Measurements from ENCODE around the gene MINAR1.

The MINAR1 gene

GRCh38 chr15:79430901-79431635, 1.1 kb upstream of the MINAR1 start:
- TF ChIP-seq TEAD4 (IDR thresholded peaks at IDR 0.05) (no peak), USF1 (IDR thresholded peaks at IDR 0.05) (peak; percentile 52)

- TF ChIP-seq CEBPB (IDR thresholded peaks at IDR 0.05), result no peak
- no peak for TF ChIP-seq NFIC (IDR thresholded peaks at IDR 0.05)
- no peak for TF ChIP-seq EGR1 (IDR thresholded peaks at IDR 0.05)
- TF ChIP-seq RAD21 (IDR thresholded peaks at IDR 0.05; ENCODE audit: low read depth), result no peak
- no peak for TF ChIP-seq TCF12 (IDR thresholded peaks at IDR 0.05; ENCODE audit: low read depth)
- TF ChIP-seq ZBTB7A (IDR thresholded peaks at IDR 0.05; ENCODE audit: low read depth), result no peak
- TF ChIP-seq EP300 (IDR thresholded peaks at IDR 0.05; ENCODE audit: borderline replicate concordance), result no peak
- TF ChIP-seq YY1 (IDR thresholded peaks at IDR 0.05; ENCODE audit: low read depth), result no peak
- no peak for TF ChIP-seq USF1 (IDR thresholded peaks at IDR 0.05)
- no peak for TF ChIP-seq MAX (IDR thresholded peaks at IDR 0.05)
- no peak for TF ChIP-seq CREB1 (IDR thresholded peaks at IDR 0.05; ENCODE audit: low read depth)
- no peak for TF ChIP-seq TEAD4 (IDR thresholded peaks at IDR 0.05)
These were observed 474 bp downstream of the MINAR1 start for GRCh38 chr15:79432345-79433275.

GRCh38 chr15:79433276-79433990, 1.3 kb downstream of the MINAR1 start:
- TF ChIP-seq TCF12 (IDR thresholded peaks at IDR 0.05; ENCODE audit: low read depth) (no peak), FOXM1 (IDR thresholded peaks at IDR 0.05; ENCODE audit: borderline replicate concordance, low read depth) (no peak), REST (IDR thresholded peaks at IDR 0.05; ENCODE audit: low read depth) (no peak), CEBPB (IDR thresholded peaks at IDR 0.05) (no peak), YY1 (IDR thresholded peaks at IDR 0.05; ENCODE audit: low read depth) (no peak), TEAD4 (IDR thresholded peaks at IDR 0.05) (no peak), EP300 (IDR thresholded peaks at IDR 0.05; ENCODE audit: borderline replicate concordance) (no peak), TAF1 (IDR thresholded peaks at IDR 0.05; ENCODE audit: low read depth) (no peak), MAX (IDR thresholded peaks at IDR 0.05) (no peak), CREB1 (IDR thresholded peaks at IDR 0.05; ENCODE audit: low read depth) (no peak), RAD21 (IDR thresholded peaks at IDR 0.05; ENCODE audit: low read depth) (no peak), USF1 (IDR thresholded peaks at IDR 0.05) (no peak), EGR1 (IDR thresholded peaks at IDR 0.05) (no peak), ZBTB7A (IDR thresholded peaks at IDR 0.05; ENCODE audit: low read depth) (no peak), NFIC (IDR thresholded peaks at IDR 0.05) (no peak)

- TF ChIP-seq NFIC (IDR thresholded peaks at IDR 0.05), result no peak
- TF ChIP-seq TEAD4 (IDR thresholded peaks at IDR 0.05), result no peak
- TF ChIP-seq ZBTB7A (IDR thresholded peaks at IDR 0.05; ENCODE audit: low read depth), result no peak
- no peak for TF ChIP-seq EP300 (IDR thresholded peaks at IDR 0.05; ENCODE audit: borderline replicate concordance)
- TF ChIP-seq REST (IDR thresholded peaks at IDR 0.05; ENCODE audit: low read depth), result no peak
- no peak for TF ChIP-seq TAF1 (IDR thresholded peaks at IDR 0.05; ENCODE audit: low read depth)
- no peak for TF ChIP-seq FOXM1 (IDR thresholded peaks at IDR 0.05; ENCODE audit: borderline replicate concordance, low read depth)
- TF ChIP-seq CEBPB (IDR thresholded peaks at IDR 0.05), result no peak
These were observed 2.2 kb downstream of the MINAR1 start for GRCh38 chr15:79434361-79434760.

Measured in Ishikawa (cell line).